Breast epithelium (tissue), 4 donors: ENCODE results near the gene CIBAR2. TPM values are rescaled to one million over a fixed set of nuclear protein-coding genes. Genes with fewer than 3 reads are reported as not detected.

Source experiments
- DNase-seq, 2 donors: peaks; one replicate each; pipeline ENCODE4 v3.0.0-alpha.2; 2019; ENCODE audit warnings: low spot score in 2 of 2
- H3K27ac ChIP-seq, 2 donors: fragments of 200-600 bp; sonication (generic) in 1 of 2; one replicate each; pipeline ENCODE4 v1.5.1; 2016 to 2019; ENCODE audit warnings: mild to moderate bottlenecking in 1 of 2
- H3K27me3 ChIP-seq, 2 donors: fragments of 200-600 bp; sonication (generic) in 1 of 2; one replicate each; pipeline versions ENCODE4 v1.5.1 to v1.6.0; 2017 to 2019; ENCODE audit warnings: control low read depth in 1 of 2, mild to moderate bottlenecking in 1 of 2
- H3K36me3 ChIP-seq: fragments of 200-600 bp; one replicate; pipeline ENCODE4 v1.5.1; 2019
- H3K4me1 ChIP-seq, 2 donors: fragments of 200-600 bp; sonication (generic); one replicate each; pipeline ENCODE4 v1.5.1; 2016 to 2019; ENCODE audit warnings: control low read depth in 1 of 2
- H3K4me3 ChIP-seq, 3 donors: fragments of 200-600 bp; sonication (generic); 1 replicate in 2 of 3; 2 replicates in 1 of 3; pipeline ENCODE4 v1.5.1; 2016 to 2019; ENCODE audit warnings: mild to moderate bottlenecking in 3 of 3, moderate library complexity in 2 of 3
- H3K9me3 ChIP-seq, 2 donors: fragments of 200-600 bp; sonication (generic) in 1 of 2; one replicate each; pipeline ENCODE4 v1.5.1; 2016 to 2019; ENCODE audit warnings: control low read depth in 1 of 2
- CTCF ChIP-seq, 3 donors: fragments of 450-650 bp; IDR thresholded peaks; one replicate each; pipeline ENCODE4 v1.5.1; 2016 to 2017; ENCODE audit warnings: antibody characterized with exemption in 3 of 3, mild to moderate bottlenecking in 3 of 3, moderate library complexity in 3 of 3
- POLR2A ChIP-seq: fragments of 450-650 bp; IDR thresholded peaks from one replicate; pipeline ENCODE4 v1.6.1; 2016; ENCODE audit warnings: antibody characterized with exemption, mild to moderate bottlenecking, moderate library complexity
- POLR2AphosphoS5 ChIP-seq, 3 donors: sonication (generic); formaldehyde crosslinking; IDR thresholded peaks; one replicate each; pipeline ENCODE4 v1.6.1; 2017; ENCODE audit warnings: antibody characterized with exemption in 3 of 3
- intact Hi-C: fragments of 100-400 bp; cut with DNase I; formaldehyde crosslinking; loops from one replicate; pipeline ENCODE4 v1.15.1; 2023; ENCODE audit warnings: low total_unique reads
- total RNA-seq, 3 donors: library from RNA; depleted of rRNA; stranded (reverse); fragments of >200 nt; gene quantifications; one replicate each; pipeline ENCODE4 v1.1.0, GENCODE V29; 2016

CIBAR2 gene
- total RNA-seq, 3 donors from 2014 or later, result not detected

DNA sequence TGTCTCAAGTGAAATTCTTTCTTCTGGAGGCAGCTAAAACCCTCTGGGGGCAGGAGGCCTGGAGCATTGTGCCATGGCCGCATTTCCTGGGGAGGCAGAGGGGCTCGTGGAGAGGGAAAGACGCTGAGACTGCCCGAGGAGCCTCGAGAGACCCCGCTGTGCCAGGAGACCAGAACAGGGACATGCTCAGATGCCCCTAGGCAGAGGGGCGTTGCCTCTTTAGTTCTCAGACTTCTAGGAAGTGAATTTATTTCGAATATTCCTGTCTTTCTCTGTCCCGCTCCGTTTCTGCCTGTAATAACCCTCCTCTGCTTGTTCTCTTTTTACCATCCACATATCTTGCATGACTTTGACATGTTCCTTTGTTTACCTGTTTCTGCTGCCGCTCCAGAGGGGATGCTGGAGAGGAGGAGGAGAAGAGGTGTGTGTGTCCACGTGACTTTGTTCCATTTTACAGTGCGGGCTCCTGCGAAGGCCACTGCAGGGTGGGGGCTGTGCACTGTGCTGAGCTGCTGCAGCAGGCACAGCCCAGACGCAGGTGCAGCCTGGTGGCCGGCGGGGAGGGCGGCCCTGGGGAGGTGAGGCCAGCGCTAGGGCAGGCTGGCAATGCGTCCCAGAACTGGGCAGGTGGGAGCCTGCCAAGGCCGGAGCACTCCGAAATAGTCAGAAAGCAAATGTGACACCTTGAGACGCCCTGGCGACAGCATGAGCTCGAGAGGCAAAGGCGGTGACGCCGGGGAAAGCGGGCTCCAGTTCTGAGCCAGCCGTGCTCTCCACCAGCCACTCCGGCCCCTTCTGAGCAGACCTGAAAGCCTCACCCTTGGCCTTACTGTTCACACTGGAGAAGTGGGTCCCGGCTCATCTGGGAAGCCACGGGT lies 29.9 kb downstream of the CIBAR2 start:
- H3K4me3 ChIP-seq, result no peak overlapping the region
- H3K36me3 ChIP-seq, result no peaks in the 10 kb centered on the region
- intact Hi-C loops, result no loop called here

GRCh38 chr16:85081765-85082164 lies 30.5 kb downstream of the CIBAR2 start:
- TF ChIP-seq CTCF (IDR thresholded peaks at IDR 0.05) (no peak), POLR2A (no peak), POLR2AphosphoS5 (IDR thresholded peaks at IDR 0.05) (no peak)
- Histone ChIP-seq H3K4me3 (no peak overlapping the region), H3K27ac (no peak overlapping the region), H3K36me3 (no peaks in the 10 kb centered on the region), H3K4me1 (no peaks in the 10 kb centered on the region), H3K27me3 (no peaks in the 10 kb centered on the region), H3K9me3 (no peaks in the 10 kb centered on the region)
- DNase-seq, result no peak
- intact Hi-C loops, result no loop called here

More for the DNA sequence above, 29.9 kb downstream of the CIBAR2 start:
- H3K27ac ChIP-seq, result no peak overlapping the region
- H3K27me3 ChIP-seq, result no peaks in the 10 kb centered on the region
- DNase-seq, result no peak
- H3K4me1 ChIP-seq, result no peaks in the 10 kb centered on the region
- no peaks in the 10 kb centered on the region for H3K9me3 ChIP-seq
- TF ChIP-seq CTCF (IDR thresholded peaks at IDR 0.05), result no peak

GRCh38 chr16:85081038-85081437 lies 31.2 kb downstream of the CIBAR2 start:
- Histone ChIP-seq H3K4me1 (no peaks in the 10 kb centered on the region), H3K27ac (no peak overlapping the region), H3K27me3 (no peaks in the 10 kb centered on the region), H3K9me3 (no peaks in the 10 kb centered on the region), H3K4me3 (no peak overlapping the region), H3K36me3 (no peaks in the 10 kb centered on the region)
- intact Hi-C loops, result no loop called here
- TF ChIP-seq CTCF (IDR thresholded peaks at IDR 0.05), result no peak
- no peak for TF ChIP-seq POLR2A
- TF ChIP-seq POLR2AphosphoS5 (IDR thresholded peaks at IDR 0.05), result no peak
- DNase-seq, result no peak

GRCh38 chr16:85079785-85080570 lies 32.3 kb downstream of the CIBAR2 start:
- no peaks in the 10 kb centered on the region for H3K4me1 ChIP-seq
- H3K27me3 ChIP-seq, result no peaks in the 10 kb centered on the region
- H3K27ac ChIP-seq, result no peak overlapping the region
- H3K4me3 ChIP-seq, result no peak overlapping the region
- no peaks in the 10 kb centered on the region for H3K9me3 ChIP-seq
- no peaks in the 10 kb centered on the region for H3K36me3 ChIP-seq
- no peak for TF ChIP-seq CTCF (IDR thresholded peaks at IDR 0.05)
- no peak for TF ChIP-seq POLR2AphosphoS5 (IDR thresholded peaks at IDR 0.05)
- no peak for TF ChIP-seq POLR2A
- intact Hi-C loops, result no loop called here
- DNase-seq, result no peak

- Histone ChIP-seq H3K36me3 (no peaks in the 10 kb centered on the region), H3K27me3 (no peaks in the 10 kb centered on the region), H3K27ac (no peak overlapping the region), H3K4me1 (no peaks in the 10 kb centered on the region), H3K9me3 (no peaks in the 10 kb centered on the region), H3K4me3 (no peak overlapping the region)
- no peak for DNase-seq
- no peak for TF ChIP-seq POLR2A
- TF ChIP-seq POLR2AphosphoS5 (IDR thresholded peaks at IDR 0.05), result no peak
- no peak for TF ChIP-seq CTCF (IDR thresholded peaks at IDR 0.05)
- intact Hi-C loops, result no loop called here
These were observed 33.3 kb downstream of the CIBAR2 start for GRCh38 chr16:85078952-85079351.
